Hepatocyte (in vitro differentiated cells): ENCODE measurements around the gene QPRT. TPM values are rescaled to one million over a fixed set of nuclear protein-coding genes. Genes with fewer than 3 reads are reported as not detected.
"Not testable (repeated sequence)": the region's sequence is repeated elsewhere in the genome, so short reads cannot be mapped to it uniquely, and the experiment has no call there.

ENCODE experiments used
- DNase-seq: peaks from one replicate; pipeline ENCODE4 v3.0.0-alpha.2; 2016; ENCODE audit warnings: low spot score
- H2AFZ ChIP-seq: fragments of 200-600 bp; sonication (generic); 2 replicates; pipeline ENCODE4 v1.6.0; 2016; ENCODE audit warnings: antibody characterized with exemption, mild to moderate bottlenecking
- H3K27ac ChIP-seq: fragments of 200-600 bp; sonication (generic); 2 replicates; pipeline ENCODE4 v1.5.1; 2016; ENCODE audit warnings: mild to moderate bottlenecking
- H3K27me3 ChIP-seq: fragments of 200-600 bp; sonication (generic); 2 replicates; pipeline ENCODE4 v1.6.1; 2016
- H3K36me3 ChIP-seq: fragments of 200-600 bp; sonication (generic); replicated peaks from 2 replicates; pipeline ENCODE4 v1.5.1; 2016; ENCODE audit warnings: low read depth; ENCODE audit not compliant: insufficient read depth
- H3K4me1 ChIP-seq: fragments of 200-600 bp; sonication (generic); 2 replicates; pipeline ENCODE4 v1.5.1; 2016; ENCODE audit warnings: mild to moderate bottlenecking, moderate library complexity; ENCODE audit not compliant: insufficient read depth
- H3K4me2 ChIP-seq: fragments of 200-600 bp; sonication (generic); 2 replicates; pipeline ENCODE4 v1.6.0; 2016
- H3K4me3 ChIP-seq: fragments of 200-600 bp; sonication (generic); 2 replicates; pipeline ENCODE4 v1.5.1; 2016; ENCODE audit warnings: mild to moderate bottlenecking
- H3K79me2 ChIP-seq: fragments of 200-600 bp; sonication (generic); 2 replicates; pipeline ENCODE4 v1.6.0; 2017; ENCODE audit warnings: mild to moderate bottlenecking
- H3K9me2 ChIP-seq: fragments of 200-600 bp; sonication (generic); replicated peaks from 2 replicates; pipeline ENCODE4 v1.6.0; 2017; ENCODE audit warnings: mild to moderate bottlenecking; ENCODE audit not compliant: insufficient read depth
- H3K9me3 ChIP-seq: fragments of 200-600 bp; sonication (generic); 2 replicates; pipeline ENCODE4 v1.5.1; 2016; ENCODE audit warnings: low read depth, mild to moderate bottlenecking
- H4K20me1 ChIP-seq: fragments of 200-600 bp; sonication (generic); 2 replicates; pipeline ENCODE4 v1.6.0; 2016; ENCODE audit warnings: mild to moderate bottlenecking; ENCODE audit not compliant: insufficient read depth, poor library complexity, severe bottlenecking
- CTCF ChIP-seq: fragments of 200-600 bp; sonication (generic); IDR thresholded peaks from 2 replicates; pipeline ENCODE4 v1.5.1; 2016; ENCODE audit warnings: antibody characterized with exemption, mild to moderate bottlenecking; ENCODE audit not compliant: poor library complexity
- EZH2 ChIP-seq: fragments of 200-600 bp; sonication (generic); IDR thresholded peaks from 2 replicates; pipeline ENCODE4 v1.6.1; 2016; ENCODE audit warnings: antibody characterized with exemption, mild to moderate bottlenecking, borderline replicate concordance
- EZH2phosphoT487 ChIP-seq: fragments of 200-600 bp; sonication (generic); IDR thresholded peaks from one replicate; pipeline ENCODE4 v1.6.1; 2018; ENCODE audit warnings: antibody characterized with exemption, mild to moderate bottlenecking, low read depth, moderate library complexity; ENCODE audit not compliant: unreplicated experiment, severe bottlenecking
- WGBS: methylation state at CpG from one replicate; pipeline ENCODE4 v1.1.6; 2016; ENCODE audit warnings: low lambda C conversion rate; ENCODE audit errors: missing lambda C conversion rate; 5-methylcytosine and 5-hydroxymethylcytosine counted together
- polyA plus RNA-seq: library from polyadenylated mRNA; unstranded; fragments of >200 nt; fragmentation: Nextera tagmentation; extraction: Ambion mirVana; gene quantifications from 2 replicates; pipeline ENCODE4 v1.2.1, GENCODE V29; 2016
- total RNA-seq: library from RNA; depleted of rRNA; stranded (reverse); fragments of >200 nt; gene quantifications from 2 replicates; pipeline ENCODE4 v1.2.3, GENCODE V29; 2014

QPRT gene
- total RNA-seq (217 and 222 TPM in 2 replicates), polyA plus RNA-seq (340 and 371 TPM in 2 replicates)

GRCh38 chr16:29678691-29679267 is at the start of gene QPRT:
Gene QPRT (plus strand): TSS chr16:29679180. CDS start chr16:29679198, 18 bp downstream.
- Histone ChIP-seq H3K4me1 (peaks cover 8% of the 10 kb centered on the region), H3K9me2 (no peaks in the 10 kb centered on the region), H3K4me2 (peak within 1 kb of the TSS; percentile 85), H3K36me3 (no peaks in the 10 kb centered on the region), H4K20me1 (peaks cover 14% of the 10 kb centered on the region), H3K4me3 (peak within 1 kb of the TSS; percentile 75), H3K27ac (peak within 1 kb of the TSS; percentile 99), H3K9me3 (no peaks in the 10 kb centered on the region), H2AFZ (peak within 1 kb of the TSS; percentile 54), H3K27me3 (no peaks in the 10 kb centered on the region), H3K79me2 (peaks cover 36% of the 10 kb centered on the region)
- TF ChIP-seq CTCF (no peak), EZH2 (no peak), EZH2phosphoT487 (no peak)
- WGBS: 50% methylated on average over 4 of the region's 5 CpGs
- peak; percentile 92 for DNase-seq

GRCh38 chr16:29629318-29629717 is 49.7 kb upstream of the QPRT start:
- not testable (repeated sequence) for H4K20me1 ChIP-seq, H3K9me3 ChIP-seq, DNase-seq, H3K9me2 ChIP-seq, H2AFZ ChIP-seq, H3K4me2 ChIP-seq, H3K79me2 ChIP-seq, H3K36me3 ChIP-seq, H3K27ac ChIP-seq, H3K4me3 ChIP-seq, H3K4me1 ChIP-seq, H3K27me3 ChIP-seq
- whole genome bisulfite sequencing: 91% methylated on average over 10 of the region's 10 CpGs

GRCh38 chr16:29631658-29632057 is 47.3 kb upstream of the QPRT start:
- WGBS: 81% methylated on average over 20 of the region's 20 CpGs
- not testable (repeated sequence) for H3K79me2 ChIP-seq, H4K20me1 ChIP-seq, H3K9me2 ChIP-seq, H3K4me2 ChIP-seq, H2AFZ ChIP-seq, DNase-seq, H3K36me3 ChIP-seq, H3K4me1 ChIP-seq, H3K4me3 ChIP-seq, H3K27ac ChIP-seq, H3K27me3 ChIP-seq, H3K9me3 ChIP-seq

GRCh38 chr16:29635902-29636301 is 43.1 kb upstream of the QPRT start:
- 77% methylated on average over 13 of the region's 16 CpGs for WGBS
- not testable (repeated sequence) for H3K27me3 ChIP-seq, H4K20me1 ChIP-seq, H3K4me2 ChIP-seq, H3K27ac ChIP-seq, H3K9me2 ChIP-seq, H3K4me1 ChIP-seq, H3K79me2 ChIP-seq, DNase-seq, H3K9me3 ChIP-seq, H3K4me3 ChIP-seq, H2AFZ ChIP-seq, H3K36me3 ChIP-seq

GRCh38 chr16:29636368-29636767 is 42.6 kb upstream of the QPRT start:
- not testable (repeated sequence) for H4K20me1 ChIP-seq, H3K4me2 ChIP-seq, H3K4me3 ChIP-seq, H3K79me2 ChIP-seq, H3K9me3 ChIP-seq, H2AFZ ChIP-seq, H3K4me1 ChIP-seq, H3K36me3 ChIP-seq, H3K9me2 ChIP-seq, H3K27me3 ChIP-seq, DNase-seq, H3K27ac ChIP-seq
- 60% methylated on average over 2 of the region's 5 CpGs for WGBS

GRCh38 chr16:29638751-29639150 is 40.2 kb upstream of the QPRT start:
- WGBS: 95% methylated on average over 8 of the region's 8 CpGs
- H3K4me1 ChIP-seq, H2AFZ ChIP-seq, H3K9me2 ChIP-seq, H3K4me3 ChIP-seq, H4K20me1 ChIP-seq, H3K79me2 ChIP-seq, H3K9me3 ChIP-seq, DNase-seq, H3K27me3 ChIP-seq, H3K4me2 ChIP-seq, H3K27ac ChIP-seq, H3K36me3 ChIP-seq: not testable (repeated sequence)
